Endothelial cell of umbilical vein (primary cell): ENCODE data around the gene MT2A. TPM values are rescaled to one million over a fixed set of nuclear protein-coding genes. Genes with fewer than 3 reads are reported as not detected.

ENCODE experiments used
- BruUV-seq: library from RNA; stranded (reverse); fragments of 400-500 nt; replicated peaks from 2 replicates; lab custom pipeline; 2021; lab: Mats Ljungman, UMichigan
- CTCF ChIA-PET: fragments of 300-600, 350-600 bp; sonication (Branson Sonifier 250); formaldehyde crosslinking; loops from one replicate; lab custom pipeline; 2021; ENCODE audit warnings: antibody characterized with exemption, inconsistent platforms; lab: Charles Lee
- POLR2A ChIA-PET: fragments of 300-600, 350-600 bp; sonication (Branson Sonifier 250); formaldehyde crosslinking; loops from one replicate; lab custom pipeline; 2021; ENCODE audit warnings: antibody characterized with exemption, inconsistent platforms; lab: Charles Lee
- DNase-seq: peaks from one replicate; pipeline ENCODE4 v3.0.0-alpha.2; 2011; ENCODE audit warnings: low read depth, low spot score
- FAIRE-seq: peaks from 2 replicates; lab custom pipeline; 2011; peaks lifted over from hg19 to GRCh38; lab: Jason Lieb, UNC
- H2AFZ ChIP-seq: 2 replicates; pipeline ENCODE4 v1.6.0; 2012; ENCODE audit warnings: low read depth, low read length, control low read depth, inconsistent platforms
- H3K27ac ChIP-seq: 2 replicates; pipeline ENCODE4 v1.5.1; 2011; ENCODE audit warnings: low read depth, mild to moderate bottlenecking, control low read depth, low read length, moderate library complexity; ENCODE audit not compliant: insufficient read depth
- H3K27me3 ChIP-seq, 2 experiments: 2 replicates each; pipeline versions ENCODE4 v1.6.0 to v1.6.1; 2011; ENCODE audit warnings: low read length in 2 of 2, mixed read lengths in 1 of 2; ENCODE audit not compliant: control insufficient read depth in 2 of 2, insufficient read depth in 2 of 2
- H3K36me3 ChIP-seq, 2 experiments: 2 replicates in 1 of 2; 3 replicates in 1 of 2; pipeline ENCODE4 v1.5.1; 2011; ENCODE audit warnings: low read length in 2 of 2, mild to moderate bottlenecking in 1 of 2, moderate library complexity in 1 of 2; ENCODE audit not compliant: control insufficient read depth in 2 of 2, insufficient read depth in 2 of 2; ENCODE audit errors: extremely low read depth in 1 of 2
- H3K4me1 ChIP-seq: 3 replicates; pipeline ENCODE4 v1.5.1; 2011; ENCODE audit warnings: mild to moderate bottlenecking, low read length; ENCODE audit not compliant: control insufficient read depth, insufficient read depth; ENCODE audit errors: extremely low read depth
- H3K4me2 ChIP-seq: 2 replicates; pipeline ENCODE4 v1.6.1; 2011; ENCODE audit warnings: low read length, control low read depth, mixed read lengths; ENCODE audit not compliant: insufficient read depth
- H3K4me3 ChIP-seq, 3 experiments: fragments of 200-600 bp in 1 of 3; sonication (generic), shearing (Covaris generic) in 1 of 3; replicated peaks in 1 of 3; 2 replicates each; pipeline ENCODE4 v1.5.1; 2011 to 2016; ENCODE audit warnings: control low read depth in 3 of 3, low read length in 3 of 3, mild to moderate bottlenecking in 2 of 3, inconsistent platforms in 1 of 3, low read depth in 1 of 3, moderate library complexity in 1 of 3; ENCODE audit not compliant: insufficient read depth in 1 of 3
- H3K79me2 ChIP-seq: 2 replicates; pipeline ENCODE4 v1.6.0; 2012; ENCODE audit warnings: low read length, inconsistent platforms; ENCODE audit not compliant: control insufficient read depth, insufficient read depth
- H3K9ac ChIP-seq: replicated peaks from 2 replicates; pipeline ENCODE3; 2011; ENCODE audit warnings: low read length, control low read depth; ENCODE audit not compliant: insufficient read depth; ENCODE audit errors: extremely low read depth
- H3K9me1 ChIP-seq: replicated peaks from 3 replicates; pipeline ENCODE4 v1.6.0; 2011; ENCODE audit warnings: mild to moderate bottlenecking, low read length; ENCODE audit not compliant: control insufficient read depth, insufficient read depth; ENCODE audit errors: extremely low read depth
- H3K9me3 ChIP-seq: replicated peaks from 2 replicates; pipeline ENCODE4 v1.5.1; 2012; ENCODE audit warnings: low read length, inconsistent platforms; ENCODE audit not compliant: control insufficient read depth, insufficient read depth
- H4K20me1 ChIP-seq: replicated peaks from 2 replicates; pipeline ENCODE3; 2011; ENCODE audit warnings: mild to moderate bottlenecking, low read length; ENCODE audit not compliant: control insufficient read depth, insufficient read depth; ENCODE audit errors: extremely low read depth
- EZH2 ChIP-seq: IDR thresholded peaks from 2 replicates; pipeline ENCODE4 v1.6.1; 2012; ENCODE audit warnings: borderline replicate concordance, low read depth, mild to moderate bottlenecking, moderate library complexity, low read length, inconsistent platforms; ENCODE audit not compliant: severe bottlenecking
- FOS ChIP-seq: IDR thresholded peaks from 2 replicates; pipeline ENCODE4 v1.6.1; 2011; ENCODE audit warnings: mild to moderate bottlenecking, low read length, moderate library complexity, borderline replicate concordance; ENCODE audit not compliant: insufficient read depth
- GATA2 ChIP-seq: IDR thresholded peaks from 2 replicates; pipeline ENCODE4 v1.7.0; 2011; ENCODE audit warnings: low read depth, mild to moderate bottlenecking, moderate library complexity, mixed read lengths, low read length; ENCODE audit not compliant: insufficient read length, insufficient read depth
- JUN ChIP-seq: IDR thresholded peaks from 2 replicates; pipeline ENCODE4 v1.6.1; 2011; ENCODE audit warnings: borderline replicate concordance, low read depth; ENCODE audit not compliant: insufficient read length, insufficient read depth
- MYC ChIP-seq: IDR thresholded peaks from one replicate; pipeline ENCODE4 v1.6.1; 2011; ENCODE audit warnings: mild to moderate bottlenecking, low read depth, low read length
- POLR2A ChIP-seq: IDR thresholded peaks from 2 replicates; pipeline ENCODE4 v1.6.1; 2012; ENCODE audit warnings: low read depth, mild to moderate bottlenecking, control low read depth, low read length
- POLR2AphosphoS5 ChIP-seq: IDR thresholded peaks from 2 replicates; pipeline ENCODE4 v1.6.1; 2012; ENCODE audit warnings: low read depth, mild to moderate bottlenecking, control low read depth, low read length, moderate library complexity; ENCODE audit not compliant: insufficient read depth
- dilution Hi-C: fragments of 300-500 bp; cut with MboI; formaldehyde crosslinking; loops from one replicate; pipeline ENCODE4 v1.15.0; 2019; ENCODE audit warnings: low sequenced_read_pairs; ENCODE audit not compliant: extremely low pct_ligation_motif_present
- intact Hi-C: fragments of 100-400 bp; cut with micrococcal nuclease; formaldehyde crosslinking; loops from one replicate; pipeline ENCODE4 v1.10.0; 2022
- polyA plus RNA-seq, 4 experiments: library from polyadenylated mRNA; depleted of rRNA in 3 of 4; stranded (reverse) in 3 of 4; unstranded in 1 of 4; fragments of >200 nt; gene quantifications; 2 replicates each; pipeline versions ENCODE4 v1.2.1 to v1.2.3, GENCODE V29; 2011 to 2012; ENCODE audit warnings: missing spikeins in 1 of 4
- total RNA-seq: library from RNA; stranded (reverse); gene quantifications from 2 replicates; pipeline ENCODE4 v1.2.3, GENCODE V29; 2021
- TF ChIP-seq, protein P1 (sequence below): IDR thresholded peaks from 2 replicates; pipeline ENCODE4 v1.6.1; 2011; ENCODE audit not compliant: insufficient read depth, insufficient read length
- TF ChIP-seq, protein P2 (sequence below), 2 donors: IDR thresholded peaks; 1 replicate in 1 of 2; 2 replicates in 1 of 2; pipeline ENCODE4 v1.5.1; 2011; ENCODE audit warnings: low read length in 2 of 2, mild to moderate bottlenecking in 2 of 2, moderate library complexity in 2 of 2, control low read depth in 1 of 2, inconsistent platforms in 1 of 2, low read depth in 1 of 2; ENCODE audit not compliant: insufficient read depth in 1 of 2; ENCODE audit errors: extremely low read depth in 1 of 2

MT2A gene
- total and polyA plus RNA-seq, 2 donors (not counting 3 experiments of a cell fraction or from before 2014, with no cell fraction given) = 276 to 1,337 TPM

DNA sequence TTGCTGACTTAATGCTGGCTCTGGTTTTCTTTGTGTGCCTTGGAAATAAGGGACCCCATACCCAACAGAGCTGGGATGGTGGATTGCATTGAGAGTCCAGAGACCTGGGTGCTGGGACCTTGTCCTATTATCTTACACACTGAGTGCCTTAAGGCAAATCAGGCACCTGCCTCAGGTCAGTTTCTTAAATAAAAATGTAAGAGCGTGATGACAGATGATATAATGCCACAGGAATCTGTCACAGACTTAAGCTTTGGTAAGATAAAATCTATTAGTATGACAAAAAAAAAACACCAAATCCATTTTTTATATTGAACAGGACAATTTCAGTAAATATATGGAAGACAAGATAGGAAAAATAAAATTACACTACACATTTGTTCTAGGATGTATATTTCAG, 31.7 kb downstream of the MT2A start:
- Histone ChIP-seq H2AFZ (no peak overlapping the region), H3K36me3 (no peaks in the 10 kb centered on the region), H3K9me1 (no peaks in the 10 kb centered on the region), H3K79me2 (no peaks in the 10 kb centered on the region), H3K27ac (no peak overlapping the region), H3K4me3 (no peak overlapping the region), H3K4me1 (peaks cover 15% of the 10 kb centered on the region), H3K9ac (no peak overlapping the region), H3K4me2 (no peak overlapping the region), H3K9me3 (no peaks in the 10 kb centered on the region), H4K20me1 (no peaks in the 10 kb centered on the region), H3K27me3 (peaks cover 35 to 50% of the 10 kb centered on the region in 2 experiments)
- CTCF ChIA-PET = interaction anchor here (1.4 to 1.7 kb wide), 2 partner anchors 36 to 62 kb away, joined by 5 to 6 read pairs; no protein-coding TSS in a partner anchor
- FAIRE-seq (no peak), DNase-seq (no peak)
- intact Hi-C loops = no loop called here
- no TSS peak for BruUV-seq
- TF ChIP-seq GATA2 (no peak), EZH2 (no peak), POLR2AphosphoS5 (no peak), MYC (no peak), FOS (no peak), JUN (no peak), POLR2A (no peak)
- TF ChIP-seq, protein P1, sequence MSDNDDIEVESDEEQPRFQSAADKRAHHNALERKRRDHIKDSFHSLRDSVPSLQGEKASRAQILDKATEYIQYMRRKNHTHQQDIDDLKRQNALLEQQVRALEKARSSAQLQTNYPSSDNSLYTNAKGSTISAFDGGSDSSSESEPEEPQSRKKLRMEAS = no peak
- TF ChIP-seq, protein P2, sequence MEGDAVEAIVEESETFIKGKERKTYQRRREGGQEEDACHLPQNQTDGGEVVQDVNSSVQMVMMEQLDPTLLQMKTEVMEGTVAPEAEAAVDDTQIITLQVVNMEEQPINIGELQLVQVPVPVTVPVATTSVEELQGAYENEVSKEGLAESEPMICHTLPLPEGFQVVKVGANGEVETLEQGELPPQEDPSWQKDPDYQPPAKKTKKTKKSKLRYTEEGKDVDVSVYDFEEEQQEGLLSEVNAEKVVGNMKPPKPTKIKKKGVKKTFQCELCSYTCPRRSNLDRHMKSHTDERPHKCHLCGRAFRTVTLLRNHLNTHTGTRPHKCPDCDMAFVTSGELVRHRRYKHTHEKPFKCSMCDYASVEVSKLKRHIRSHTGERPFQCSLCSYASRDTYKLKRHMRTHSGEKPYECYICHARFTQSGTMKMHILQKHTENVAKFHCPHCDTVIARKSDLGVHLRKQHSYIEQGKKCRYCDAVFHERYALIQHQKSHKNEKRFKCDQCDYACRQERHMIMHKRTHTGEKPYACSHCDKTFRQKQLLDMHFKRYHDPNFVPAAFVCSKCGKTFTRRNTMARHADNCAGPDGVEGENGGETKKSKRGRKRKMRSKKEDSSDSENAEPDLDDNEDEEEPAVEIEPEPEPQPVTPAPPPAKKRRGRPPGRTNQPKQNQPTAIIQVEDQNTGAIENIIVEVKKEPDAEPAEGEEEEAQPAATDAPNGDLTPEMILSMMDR (IDR thresholded peaks at IDR 0.05; ENCODE audit: extremely low read depth in 1 of 2, insufficient read depth in 1 of 2, low read depth in 1 of 2, low read length in 2 of 2) = no peak
- POLR2A ChIA-PET = no interaction called here
- dilution Hi-C loops = no loop called here
